Adrenal gland (tissue), 5 donors: ENCODE results near the gene SCP2.

Experiments used
- CTCF ChIP-seq, 6 experiments: fragments of 450-650 bp in 4 of 6; fragments of 200-600 bp in 2 of 6; sonication (generic) in 1 of 6; IDR thresholded peaks; 1 replicate in 5 of 6; 2 replicates in 1 of 6; pipeline versions ENCODE4 v1.5.1 to v1.8.0; 2016 to 2021; ENCODE audit warnings: antibody characterized with exemption in 6 of 6, mild to moderate bottlenecking in 2 of 6, moderate library complexity in 1 of 6
- POLR2A ChIP-seq, 2 donors: fragments of 450-650 bp; IDR thresholded peaks; one replicate each; pipeline ENCODE4 v1.6.1; 2017; ENCODE audit warnings: antibody characterized with exemption in 2 of 2, mild to moderate bottlenecking in 2 of 2, moderate library complexity in 1 of 2
- donor health status: DM: no; HTN: no; CAD: no.

GRCh38 chr1:53071915-53072314 is 144.8 kb downstream of the SCP2 start:
- TF ChIP-seq CTCF (IDR thresholded peaks at IDR 0.05), result no peak
- TF ChIP-seq POLR2A (IDR thresholded peaks at IDR 0.05), result no peak
